IMR-90 (cell line): ENCODE data around the gene PMAIP1. TPM values are rescaled to one million over a fixed set of nuclear protein-coding genes. Genes with fewer than 3 reads are reported as not detected.

Experiments used
- ATAC-seq: fragments of 200-7000 bp; cut with Tn5 transposase; 2 replicates; pipeline ENCODE4 v1.9.1; 2020; ENCODE audit warnings: low read depth, mild to moderate bottlenecking, moderate library complexity
- BruUV-seq: library from RNA; stranded (reverse); fragments of 400-500 nt; replicated peaks from 2 replicates; lab custom pipeline; 2021; lab: Mats Ljungman, UMichigan
- CTCF ChIA-PET: fragments of 300-600 bp; formaldehyde crosslinking; extraction: SDS; loops from one replicate; lab custom pipeline; 2021; ENCODE audit warnings: antibody characterized with exemption; lab: Yijun Ruan, JAX
- POLR2A ChIA-PET: fragments of 300-600 bp; sonication (Branson Sonifier 250); formaldehyde crosslinking; loops from one replicate; lab custom pipeline; 2022; ENCODE audit warnings: antibody characterized with exemption; ENCODE audit not compliant: unreplicated experiment; lab: Charles Lee
- DNase-seq: peaks from one replicate; pipeline ENCODE4 v3.0.0; 2013
- H2AFZ ChIP-seq: replicated peaks from 2 replicates; pipeline ENCODE3; 2013; ENCODE audit warnings: low read length, mild to moderate bottlenecking; ENCODE audit not compliant: poor library complexity
- H2AK5ac ChIP-seq: 2 replicates; pipeline ENCODE4 v1.6.1; 2013; ENCODE audit warnings: low read depth, low read length, inconsistent platforms
- H2AK9ac ChIP-seq: replicated peaks from 2 replicates; pipeline ENCODE3; 2013; ENCODE audit warnings: mild to moderate bottlenecking, low read depth, low read length, moderate library complexity; ENCODE audit not compliant: poor library complexity
- H2BK120ac ChIP-seq: 2 replicates; pipeline ENCODE4 v1.6.1; 2013; ENCODE audit warnings: low read depth, low read length, inconsistent platforms
- H2BK15ac ChIP-seq: 3 replicates; pipeline ENCODE4 v1.6.1; 2013; ENCODE audit warnings: low read depth, low read length, inconsistent platforms
- H2BK20ac ChIP-seq: 2 replicates; pipeline ENCODE4 v1.6.1; 2013; ENCODE audit warnings: low read depth, mild to moderate bottlenecking, inconsistent platforms, low read length, moderate library complexity
- H2BK5ac ChIP-seq: 2 replicates; pipeline ENCODE4 v1.6.1; 2013; ENCODE audit warnings: mild to moderate bottlenecking, low read depth, low read length, inconsistent platforms; ENCODE audit not compliant: poor library complexity, severe bottlenecking
- H3K14ac ChIP-seq: replicated peaks from 2 replicates; pipeline ENCODE4 v1.6.1; 2013; ENCODE audit warnings: low read depth, low read length, inconsistent platforms
- H3K18ac ChIP-seq: 2 replicates; pipeline ENCODE4 v1.6.1; 2013; ENCODE audit warnings: low read depth, low read length, control low read depth
- H3K23ac ChIP-seq: 2 replicates; pipeline ENCODE4 v1.6.1; 2013; ENCODE audit warnings: low read depth, low read length, inconsistent platforms
- H3K27ac ChIP-seq: 2 replicates; pipeline ENCODE4 v1.5.1; 2013; ENCODE audit warnings: mild to moderate bottlenecking, control low read depth, low read length; ENCODE audit not compliant: insufficient read depth
- H3K27me3 ChIP-seq: 2 replicates; pipeline ENCODE4 v1.6.1; 2013; ENCODE audit warnings: low read length; ENCODE audit not compliant: control insufficient read depth, insufficient read depth
- H3K36me3 ChIP-seq: 2 replicates; pipeline ENCODE4 v1.6.1; 2013; ENCODE audit warnings: low read length, mixed read lengths; ENCODE audit not compliant: control insufficient read depth, insufficient read depth
- H3K4ac ChIP-seq: 2 replicates; pipeline ENCODE4 v1.6.1; 2013; ENCODE audit warnings: low read depth, low read length, inconsistent platforms
- H3K4me1 ChIP-seq: 2 replicates; pipeline ENCODE4 v1.6.1; 2013; ENCODE audit warnings: low read length, mixed read lengths; ENCODE audit not compliant: control insufficient read depth, insufficient read depth
- H3K4me2 ChIP-seq: 2 replicates; pipeline ENCODE4 v1.6.1; 2013; ENCODE audit warnings: low read depth, mild to moderate bottlenecking, control low read depth, low read length, moderate library complexity
- H3K4me3 ChIP-seq: 2 replicates; pipeline ENCODE4 v1.5.1; 2013; ENCODE audit warnings: low read depth, mild to moderate bottlenecking, control low read depth, low read length, moderate library complexity; ENCODE audit not compliant: insufficient read depth
- H3K56ac ChIP-seq: 2 replicates; pipeline ENCODE4 v1.6.1; 2013; ENCODE audit warnings: low read length, inconsistent platforms; ENCODE audit not compliant: insufficient read depth; ENCODE audit errors: extremely low read depth
- H3K79me1 ChIP-seq, 2 experiments: 2 replicates each; pipeline ENCODE4 v1.6.1; 2013; ENCODE audit warnings: low read length in 2 of 2, inconsistent platforms in 1 of 2, low read depth in 1 of 2
- H3K9ac ChIP-seq: 2 replicates; pipeline ENCODE4 v1.6.1; 2013; ENCODE audit warnings: low read depth, low read length, control low read depth
- H3K9me1 ChIP-seq: 2 replicates; pipeline ENCODE4 v1.6.1; 2013; ENCODE audit warnings: low read length, inconsistent platforms; ENCODE audit not compliant: insufficient read depth
- H3K9me3 ChIP-seq: 2 replicates; pipeline ENCODE4 v1.6.1; 2013; ENCODE audit warnings: low read length; ENCODE audit not compliant: control insufficient read depth, insufficient read depth
- H4K20me1 ChIP-seq: 2 replicates; pipeline ENCODE4 v1.6.1; 2013; ENCODE audit warnings: low read length, inconsistent platforms; ENCODE audit not compliant: insufficient read depth
- H4K5ac ChIP-seq: 2 replicates; pipeline ENCODE4 v1.6.1; 2013; ENCODE audit warnings: mild to moderate bottlenecking, low read depth, low read length, control low read depth
- H4K8ac ChIP-seq, 2 experiments: 2 replicates each; pipeline ENCODE4 v1.6.1; 2013; ENCODE audit warnings: low read depth in 2 of 2, low read length in 2 of 2, control low read depth in 1 of 2, inconsistent platforms in 1 of 2
- H4K91ac ChIP-seq: 2 replicates; pipeline ENCODE4 v1.6.1; 2013; ENCODE audit warnings: low read depth, low read length, inconsistent platforms; ENCODE audit not compliant: insufficient read depth
- BHLHE40 ChIP-seq: fragments of 150-350 bp; IDR thresholded peaks from 2 replicates; pipeline ENCODE4 v1.6.1; 2016; ENCODE audit warnings: mild to moderate bottlenecking, low read depth, low read length
- CEBPB ChIP-seq: IDR thresholded peaks from 2 replicates; pipeline ENCODE4 v1.6.1; 2012; ENCODE audit warnings: low read depth, low read length, improper control_type of control experiment
- CHD1 ChIP-seq: IDR thresholded peaks from 2 replicates; pipeline ENCODE4 v1.6.1; 2012; ENCODE audit warnings: low read depth, low read length, improper control_type of control experiment
- CTCF ChIP-seq: conservative IDR thresholded peaks from 2 replicates; pipeline ENCODE4 v1.5.1; 2012; ENCODE audit warnings: mild to moderate bottlenecking, low read depth, low read length, improper control_type of control experiment
- ELK1 ChIP-seq: fragments of 150-350 bp; IDR thresholded peaks from 2 replicates; pipeline ENCODE4 v1.6.1; 2016; ENCODE audit warnings: low read depth, mild to moderate bottlenecking, low read length, moderate library complexity, borderline replicate concordance
- FOS ChIP-seq: fragments of 150-350 bp; IDR thresholded peaks from 2 replicates; pipeline ENCODE4 v1.6.1; 2016; ENCODE audit warnings: low read depth, low read length
- MAFK ChIP-seq: IDR thresholded peaks from 2 replicates; pipeline ENCODE4 v1.6.1; 2012; ENCODE audit warnings: low read depth, low read length, improper control_type of control experiment
- MAZ ChIP-seq: IDR thresholded peaks from 2 replicates; pipeline ENCODE4 v1.6.1; 2012; ENCODE audit warnings: low read depth, mild to moderate bottlenecking, low read length, improper control_type of control experiment, moderate library complexity, borderline replicate concordance
- MXI1 ChIP-seq: IDR thresholded peaks from 2 replicates; pipeline ENCODE4 v1.6.1; 2012; ENCODE audit warnings: low read depth, mild to moderate bottlenecking, low read length, moderate library complexity, borderline replicate concordance
- NFE2L2 ChIP-seq: fragments of 150-350 bp; IDR thresholded peaks from 2 replicates; pipeline ENCODE4 v1.6.1; 2016; ENCODE audit warnings: low read depth, mild to moderate bottlenecking, low read length
- POLR2A ChIP-seq: IDR thresholded peaks from 2 replicates; pipeline ENCODE4 v1.6.1; 2012; ENCODE audit warnings: mild to moderate bottlenecking, low read depth, low read length
- RAD21 ChIP-seq: IDR thresholded peaks from 2 replicates; pipeline ENCODE4 v1.6.1; 2012; ENCODE audit warnings: low read length, improper control_type of control experiment
- RCOR1 ChIP-seq: IDR thresholded peaks from 2 replicates; pipeline ENCODE4 v1.6.1; 2012; ENCODE audit warnings: mild to moderate bottlenecking, low read length, improper control_type of control experiment; ENCODE audit not compliant: insufficient replicate concordance
- RFX5 ChIP-seq: IDR thresholded peaks from 2 replicates; pipeline ENCODE4 v1.8.0; 2012; ENCODE audit warnings: low read depth, mild to moderate bottlenecking, low read length, moderate library complexity
- SMC3 ChIP-seq: fragments of 150-350 bp; IDR thresholded peaks from 2 replicates; pipeline ENCODE4 v1.6.1; 2016; ENCODE audit warnings: low read depth, mild to moderate bottlenecking, antibody characterized with exemption, low read length, moderate library complexity
- USF2 ChIP-seq: fragments of 150-350 bp; IDR thresholded peaks from 2 replicates; pipeline ENCODE4 v1.6.1; 2017; ENCODE audit warnings: mild to moderate bottlenecking, antibody characterized with exemption, low read length, low read depth
- WGBS, 2 experiments: methylation state at CpG; one replicate each; pipeline versions ENCODE4 v1.1.5 to v1.1.7; 2013; ENCODE audit warnings: missing lambda C conversion rate in 2 of 2; ENCODE audit not compliant: insufficient read length in 1 of 2; ENCODE audit errors: extremely low coverage in 2 of 2; 5-methylcytosine and 5-hydroxymethylcytosine counted together
- dilution Hi-C: fragments of 300-500 bp; cut with HindIII; formaldehyde crosslinking; loops from one replicate; pipeline ENCODE4 v1.14.3; 2018; ENCODE audit warnings: low sequenced_read_pairs; ENCODE audit not compliant: unreplicated experiment
- in situ Hi-C: fragments of 300-500 bp; cut with MboI; formaldehyde crosslinking; loops from 3 replicates; pipeline ENCODE4 v1.14.3; 2019; ENCODE audit warnings: low sequenced_read_pairs, inconsistent platforms, mixed read lengths
- intact Hi-C: fragments of 100-400 bp; cut with micrococcal nuclease; formaldehyde crosslinking; loops from 2 replicates; pipeline ENCODE4 v1.10.0; 2022
- polyA plus RNA-seq, 3 experiments: library from polyadenylated mRNA; depleted of rRNA; stranded (reverse); fragments of >200 nt; gene quantifications; 2 replicates each; pipeline ENCODE4 v1.2.3, GENCODE V29; 2012; ENCODE audit warnings: low replicate concordance in 1 of 3
- total RNA-seq: library from RNA; depleted of rRNA; stranded (reverse); fragments of >200 nt; gene quantifications from 2 replicates; pipeline ENCODE4 v1.2.3, GENCODE V29; 2012

The PMAIP1 gene
- total and polyA plus RNA-seq, 2 of the 4 experiments (the other 2 are of a cell fraction): 14.0 to 30.1 TPM

GRCh38 chr18:59945544-59945943 lies 45.7 kb downstream of the PMAIP1 start:
- no peaks in the 10 kb centered on the region for H3K27me3 ChIP-seq
- H4K91ac ChIP-seq: no peak overlapping the region
- no peak overlapping the region for H3K56ac ChIP-seq
- no TSS peak for BruUV-seq
- no peak overlapping the region for H2BK120ac ChIP-seq
- no peaks in the 10 kb centered on the region for H3K9me3 ChIP-seq
- CTCF ChIA-PET: interaction anchor here (1.2 kb wide), 1 partner anchor 9 kb away, joined by 4 read pairs; no protein-coding TSS in a partner anchor
- in situ Hi-C loops (no loop called here), dilution Hi-C loops (no loop called here), intact Hi-C loops (no loop called here)
- peaks cover 2% of the 10 kb centered on the region; the same call in 1 of the 2 replicates for H3K4me1 ChIP-seq
- H2AFZ ChIP-seq: no peak overlapping the region
- H3K23ac ChIP-seq: no peak overlapping the region
- H4K20me1 ChIP-seq: no peaks in the 10 kb centered on the region
- H3K14ac ChIP-seq: no peak overlapping the region
- no peak for TF ChIP-seq CHD1
- TF ChIP-seq RFX5: no peak
- no peak for TF ChIP-seq CTCF
- no peak for TF ChIP-seq CEBPB
- no peak for TF ChIP-seq MXI1
- TF ChIP-seq MAZ: no peak
- TF ChIP-seq RCOR1: no peak
- no peak for TF ChIP-seq RAD21
- no peak for TF ChIP-seq USF2
- no peak for TF ChIP-seq NFE2L2
- TF ChIP-seq FOS: no peak
- no peak for TF ChIP-seq SMC3
- TF ChIP-seq BHLHE40: no peak
- TF ChIP-seq MAFK: no peak
- TF ChIP-seq POLR2A: no peak
- no peak for TF ChIP-seq ELK1
- H3K4me2 ChIP-seq: no peak overlapping the region
- POLR2A ChIA-PET: no interaction called here
- H3K4ac ChIP-seq: no peak overlapping the region
- no CpG with 5 or more reads among the region's 2 CpGs for WGBS, 2 experiments
- H3K9ac ChIP-seq: no peak overlapping the region
- H3K79me1 ChIP-seq: no peaks in the 10 kb centered on the region
- no peaks in the 10 kb centered on the region for H3K36me3 ChIP-seq
- H4K5ac ChIP-seq: no peak overlapping the region
- H3K9me1 ChIP-seq: no peaks in the 10 kb centered on the region
- H4K8ac ChIP-seq: no peak overlapping the region
- no peak overlapping the region for H2AK9ac ChIP-seq
- H3K4me3 ChIP-seq: no peak overlapping the region
- H2BK5ac ChIP-seq: no peak overlapping the region
- DNase-seq (no peak), ATAC-seq (no peak)
- no peak overlapping the region for H3K27ac ChIP-seq
- H2AK5ac ChIP-seq: no peak overlapping the region
- H2BK20ac ChIP-seq: no peak overlapping the region
- H2BK15ac ChIP-seq: no peak overlapping the region
- no peak overlapping the region for H3K18ac ChIP-seq
